Fibroblast of lung (primary cell): ENCODE results near the gene CSNK1G2. TPM values are rescaled to one million over a fixed set of nuclear protein-coding genes. Genes with fewer than 3 reads are reported as not detected.

Experiments used
- DNase-seq, 2 donors: peaks; one replicate each; pipeline versions ENCODE4 v3.0.0 to v3.0.0-alpha.2; 2010; ENCODE audit warnings: low read depth in 2 of 2
- H2AFZ ChIP-seq: 2 replicates; pipeline ENCODE4 v1.5.1; 2012; ENCODE audit warnings: low read length, control low read depth, inconsistent platforms
- H3K27ac ChIP-seq: 2 replicates; pipeline ENCODE4 v1.5.1; 2011; ENCODE audit warnings: low read length, control low read depth; ENCODE audit not compliant: insufficient read depth
- H3K27me3 ChIP-seq: 2 replicates; pipeline ENCODE4 v1.5.1; 2011; ENCODE audit warnings: mild to moderate bottlenecking, low read length; ENCODE audit not compliant: control insufficient read depth, insufficient read depth
- H3K36me3 ChIP-seq: 2 replicates; pipeline ENCODE4 v1.5.1; 2011; ENCODE audit warnings: low read length; ENCODE audit not compliant: control insufficient read depth, insufficient read depth
- H3K4me1 ChIP-seq: 2 replicates; pipeline ENCODE4 v1.5.1; 2011; ENCODE audit warnings: low read length; ENCODE audit not compliant: control insufficient read depth, insufficient read depth; ENCODE audit errors: extremely low read depth
- H3K4me2 ChIP-seq: 2 replicates; pipeline ENCODE4 v1.5.1; 2011; ENCODE audit warnings: low read length, control low read depth; ENCODE audit not compliant: insufficient read depth; ENCODE audit errors: extremely low read depth
- H3K4me3 ChIP-seq, 4 experiments: fragments of 200-600 bp in 1 of 4; sonication (generic) in 1 of 4; replicated peaks in 1 of 4; 2 replicates each; pipeline ENCODE4 v1.5.1; 2011 to 2016; ENCODE audit warnings: low read length in 4 of 4, low read depth in 3 of 4, mild to moderate bottlenecking in 3 of 4, control low read depth in 2 of 4, inconsistent platforms in 1 of 4, mixed read lengths in 1 of 4; ENCODE audit not compliant: insufficient read depth in 1 of 4; ENCODE audit errors: control extremely low read depth in 1 of 4
- H3K79me2 ChIP-seq: 2 replicates; pipeline ENCODE4 v1.5.1; 2012; ENCODE audit warnings: mild to moderate bottlenecking, low read length, inconsistent platforms; ENCODE audit not compliant: control insufficient read depth, insufficient read depth
- H3K9ac ChIP-seq: 2 replicates; pipeline ENCODE4 v1.5.1; 2011; ENCODE audit warnings: mild to moderate bottlenecking, low read length, control low read depth; ENCODE audit not compliant: insufficient read depth
- H3K9me3 ChIP-seq: 2 replicates; pipeline ENCODE4 v1.5.1; 2012; ENCODE audit warnings: low read depth, low read length; ENCODE audit not compliant: control insufficient read depth, insufficient read depth
- H4K20me1 ChIP-seq: 2 replicates; pipeline ENCODE4 v1.5.1; 2011; ENCODE audit warnings: low read length; ENCODE audit not compliant: control insufficient read depth, insufficient read depth; ENCODE audit errors: extremely low read depth
- CTCF ChIP-seq, 2 donors: IDR thresholded peaks in 1 of 2; conservative IDR thresholded peaks in 1 of 2; 1 replicate in 1 of 2; 2 replicates in 1 of 2; pipeline ENCODE4 v1.5.1; 2011 to 2012; ENCODE audit warnings: low read length in 2 of 2, control low read depth in 1 of 2, inconsistent platforms in 1 of 2, low read depth in 1 of 2, mild to moderate bottlenecking in 1 of 2
- EZH2 ChIP-seq: IDR thresholded peaks from 2 replicates; pipeline ENCODE4 v1.5.1; 2012; ENCODE audit warnings: low read length, control low read depth, mild to moderate bottlenecking; ENCODE audit errors: missing control alignments
- polyA plus RNA-seq, 2 donors: library from polyadenylated mRNA; depleted of rRNA in 1 of 2; stranded (reverse) in 1 of 2; unstranded in 1 of 2; fragments of >200 nt; gene quantifications; 2 replicates each; pipeline ENCODE4 v1.2.1, GENCODE V29; 2011 to 2012; ENCODE audit warnings: missing spikeins in 1 of 2
- total RNA-seq: library from RNA; depleted of rRNA; stranded (reverse); fragments of >200 nt; gene quantifications from 2 replicates; pipeline ENCODE4 v1.2.1, GENCODE V29; 2014

Gene CSNK1G2
- total and polyA plus RNA-seq, 2 donors (not counting 1 experiment from before 2014, with no cell fraction given), result 21.2 to 58.6 TPM

- no peak overlapping the region for H2AFZ ChIP-seq
- H3K9ac ChIP-seq, result no peak overlapping the region
- no peaks in the 10 kb centered on the region for H3K27me3 ChIP-seq
- no peaks in the 10 kb centered on the region for H3K4me1 ChIP-seq
- no peaks in the 10 kb centered on the region for H4K20me1 ChIP-seq
- no peak overlapping the region for H3K4me3 ChIP-seq
- H3K79me2 ChIP-seq, result no peaks in the 10 kb centered on the region
- H3K4me2 ChIP-seq, result no peak overlapping the region
- H3K27ac ChIP-seq, result no peak overlapping the region
- H3K36me3 ChIP-seq, result peaks cover 34% of the 10 kb centered on the region
- no peak for TF ChIP-seq EZH2
- no peak for TF ChIP-seq CTCF (conservative IDR thresholded peaks at IDR 0.05 in 1 of 2, IDR thresholded peaks at IDR 0.05 in 1 of 2; ENCODE audit: low read depth in 1 of 2, low read length in 2 of 2)
- no peaks in the 10 kb centered on the region for H3K9me3 ChIP-seq
- DNase-seq, result no peak
These were observed 20.3 kb upstream of the CSNK1G2 start for GRCh38 chr19:1920644-1921043.

- Histone ChIP-seq H3K9me3 (no peaks in the 10 kb centered on the region), H3K27ac (no peak overlapping the region), H3K4me2 (no peak overlapping the region), H3K4me3 (no peak overlapping the region), H3K9ac (no peak overlapping the region), H2AFZ (no peak overlapping the region), H3K4me1 (no peaks in the 10 kb centered on the region), H3K27me3 (no peaks in the 10 kb centered on the region), H3K36me3 (peaks cover 34% of the 10 kb centered on the region), H3K79me2 (no peaks in the 10 kb centered on the region), H4K20me1 (no peaks in the 10 kb centered on the region)
- TF ChIP-seq EZH2 (no peak), CTCF (conservative IDR thresholded peaks at IDR 0.05 in 1 of 2, IDR thresholded peaks at IDR 0.05 in 1 of 2; ENCODE audit: low read depth in 1 of 2, low read length in 2 of 2) (no peak)
- no peak for DNase-seq
These were observed 19.6 kb upstream of the CSNK1G2 start for GRCh38 chr19:1921326-1921725.

GRCh38 chr19:1921825-1922224 is 19.1 kb upstream of the CSNK1G2 start:
- no peaks in the 10 kb centered on the region for H4K20me1 ChIP-seq

More at GRCh38 chr19:1921825-1922224, 19.1 kb upstream of the CSNK1G2 start:
- Histone ChIP-seq H2AFZ (no peak overlapping the region), H3K4me2 (no peak overlapping the region), H3K27ac (no peak overlapping the region), H3K9me3 (no peaks in the 10 kb centered on the region), H3K27me3 (no peaks in the 10 kb centered on the region), H3K9ac (no peak overlapping the region), H3K79me2 (no peaks in the 10 kb centered on the region), H3K4me1 (no peaks in the 10 kb centered on the region), H3K36me3 (peaks cover 34% of the 10 kb centered on the region), H3K4me3 (no peak overlapping the region)
- TF ChIP-seq EZH2, result no peak
- no peak for TF ChIP-seq CTCF (conservative IDR thresholded peaks at IDR 0.05 in 1 of 2, IDR thresholded peaks at IDR 0.05 in 1 of 2; ENCODE audit: low read depth in 1 of 2, low read length in 2 of 2)
- DNase-seq, result no peak
